CD4-positive, alpha-beta T cell treated with Interferon gamma for 1 hour (primary cell): Measurements from ENCODE around the gene WDR27.
A peak's percentile ranks its signal among the peaks of the same experiment; 100 is the strongest.
"Not testable (repeated sequence)": the region's sequence is repeated elsewhere in the genome, so short reads cannot be mapped to it uniquely, and the experiment has no call there.

Experiments used
- DNase-seq: peaks from one replicate; pipeline ENCODE4 v3.0.0-alpha.2; 2020

WDR27 gene

DNA sequence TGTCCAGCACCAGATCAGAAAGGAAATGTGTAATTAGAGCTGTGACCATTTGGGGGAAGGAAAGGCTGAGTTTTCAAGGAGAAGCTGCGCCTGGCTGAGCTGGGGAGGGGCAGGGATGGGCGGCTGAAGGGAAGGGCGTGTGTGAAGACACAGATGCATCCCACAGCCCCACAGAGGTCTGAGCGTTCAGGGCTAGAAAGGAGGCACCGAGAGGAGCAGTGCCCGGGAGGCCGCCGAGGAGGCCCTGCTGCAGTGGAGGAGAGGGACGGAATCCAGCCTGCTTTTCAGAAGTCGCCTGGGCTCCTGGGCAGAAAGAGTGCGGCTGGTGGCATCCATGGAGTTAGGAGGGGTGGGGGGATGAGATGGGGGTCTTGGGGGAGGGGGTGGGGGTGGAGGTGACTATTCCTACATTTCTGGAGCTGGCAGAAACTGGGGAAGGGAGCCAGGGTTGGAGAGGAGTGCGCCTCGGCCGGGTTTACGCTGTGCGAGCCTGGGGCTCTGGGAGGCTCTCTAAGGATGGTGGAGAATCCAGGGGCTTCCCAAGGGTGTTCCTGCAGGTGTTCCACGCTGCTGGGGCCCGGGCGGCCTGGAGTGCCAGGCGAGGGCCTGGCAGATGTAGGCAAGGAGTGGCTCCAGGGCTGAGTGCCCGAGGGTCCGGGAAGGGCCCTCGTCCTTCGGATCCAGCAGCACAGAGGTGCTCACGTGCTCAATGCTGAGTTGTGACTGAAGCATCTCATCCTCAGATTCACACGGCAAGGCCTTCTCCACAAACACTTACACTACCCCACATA, 41.8 kb downstream of the WDR27 start:
- no peak for DNase-seq

GRCh38 chr6:169657284-169657610, 44.6 kb downstream of the WDR27 start:
- DNase-seq, result no peak

- no peak for DNase-seq
These were observed 45.1 kb downstream of the WDR27 start for GRCh38 chr6:169656546-169657283.

GRCh38 chr6:169654598-169655391, 47.0 kb downstream of the WDR27 start:
- peak; percentile 72 for DNase-seq

DNA sequence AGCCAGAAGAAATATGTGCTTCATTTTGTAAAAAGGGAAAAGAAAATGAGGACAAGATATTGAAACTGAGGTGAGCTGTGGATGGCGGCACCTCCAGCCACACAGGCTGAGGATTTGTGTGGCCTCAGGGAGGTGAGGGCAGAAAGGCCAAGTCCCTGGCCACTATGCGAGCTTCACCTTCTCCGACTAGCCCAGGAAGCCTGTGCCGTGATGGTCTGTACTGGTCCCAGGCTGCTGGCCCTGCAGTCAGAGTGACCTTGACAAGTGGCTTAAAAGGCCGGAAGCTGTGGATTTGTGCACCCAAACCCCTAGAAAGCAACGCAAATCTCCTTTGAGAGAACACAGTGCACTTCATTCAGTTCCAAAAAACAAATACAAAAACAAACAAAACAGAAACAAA, 48.1 kb downstream of the WDR27 start:
- DNase-seq, result no peak

- no peak for DNase-seq
These were observed 48.9 kb downstream of the WDR27 start for GRCh38 chr6:169652896-169653295.

DNA sequence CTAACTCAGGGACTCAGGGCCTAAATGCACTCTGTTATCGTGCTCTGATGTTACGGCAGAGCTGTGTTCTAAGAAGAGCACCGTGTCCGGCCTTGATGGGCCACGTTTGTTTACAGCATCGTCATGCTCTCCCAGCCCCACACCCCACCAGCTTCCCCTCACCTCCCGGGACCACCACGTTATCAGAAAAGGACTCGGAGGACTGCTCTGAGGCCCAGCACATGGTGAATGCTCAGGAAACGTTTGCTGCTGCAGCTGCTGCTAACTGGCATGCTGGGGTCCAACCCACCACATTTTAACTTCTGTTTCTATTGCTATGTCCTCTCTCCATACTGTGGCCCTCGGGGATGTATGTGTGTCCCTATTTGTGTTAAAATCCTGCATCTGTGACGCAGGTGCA, 50.3 kb downstream of the WDR27 start:
- no peak for DNase-seq

GRCh38 chr6:169650959-169651292, 50.9 kb downstream of the WDR27 start:
- no peak for DNase-seq

DNA sequence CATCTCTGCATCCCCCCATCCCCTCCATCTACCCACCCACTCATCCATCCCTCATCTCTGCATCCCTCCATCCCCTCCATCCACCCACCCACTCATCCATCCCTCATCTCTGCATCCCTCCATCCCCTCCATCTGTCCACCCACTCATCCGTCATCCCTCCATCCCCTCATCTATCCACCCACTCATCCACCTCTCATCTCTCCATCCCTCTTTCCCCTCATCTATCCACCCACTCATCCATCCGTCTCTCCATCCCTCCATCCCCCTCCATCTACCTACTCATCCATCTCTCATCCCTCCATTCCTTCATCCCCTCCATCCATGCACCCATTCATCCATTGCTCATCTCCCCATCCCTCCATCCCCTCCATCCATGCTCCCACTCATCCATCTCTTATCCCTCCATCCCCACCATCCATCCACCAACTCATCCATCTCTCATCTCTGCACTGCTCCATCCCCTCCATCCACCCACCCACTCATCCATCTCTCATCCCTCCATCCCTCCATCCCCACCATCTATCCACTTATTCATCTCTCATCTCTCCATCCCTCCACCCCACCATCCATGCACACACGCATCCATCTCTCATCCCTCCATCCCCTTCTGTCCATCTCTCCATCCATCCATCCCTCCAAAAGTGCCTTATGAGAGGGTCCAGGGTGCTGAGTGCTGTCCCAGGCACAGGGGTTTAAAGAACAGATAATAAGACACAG, 51.4 kb downstream of the WDR27 start:
- no peak for DNase-seq

DNA sequence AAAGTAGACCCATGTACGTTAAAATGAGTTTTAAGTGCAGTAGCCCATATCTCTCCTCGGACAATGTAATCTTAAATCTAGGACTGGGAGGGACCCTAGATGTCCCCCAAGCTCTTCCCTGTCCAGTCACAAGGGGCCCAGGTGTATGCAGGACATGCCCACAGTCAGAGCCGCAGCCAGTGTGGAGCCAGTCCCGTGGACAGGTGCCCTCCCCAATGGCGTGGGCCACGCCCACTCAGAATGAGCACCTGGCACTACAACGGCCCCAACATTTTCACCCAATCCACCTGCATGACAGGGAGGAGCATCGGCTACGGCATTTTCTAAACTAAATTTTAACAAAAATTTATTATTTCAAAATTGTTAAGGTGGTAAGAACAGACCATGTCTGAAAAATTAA, 53.2 kb downstream of the WDR27 start:
- no peak for DNase-seq

GRCh38 chr6:169648092-169648491, 53.7 kb downstream of the WDR27 start:
- no peak for DNase-seq

DNA sequence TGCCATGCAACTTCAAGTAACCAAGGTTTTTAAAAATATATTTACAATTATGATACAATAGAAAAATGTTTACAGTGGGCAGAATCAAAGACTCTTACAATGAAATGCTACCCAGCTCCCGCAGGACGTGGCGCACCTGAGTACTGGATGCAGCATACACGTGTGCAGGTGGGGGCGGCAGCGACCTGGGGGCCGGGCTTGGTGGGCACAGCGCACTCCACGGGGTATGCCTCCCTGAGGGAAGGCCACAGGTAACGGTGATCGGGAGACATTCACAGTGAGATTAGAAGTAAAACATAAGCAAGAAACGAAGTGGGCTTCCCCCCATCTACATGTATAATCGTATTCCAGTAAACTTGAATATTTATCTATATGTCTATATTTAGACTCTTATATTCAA, 54.2 kb downstream of the WDR27 start:
- no peak for DNase-seq

DNA sequence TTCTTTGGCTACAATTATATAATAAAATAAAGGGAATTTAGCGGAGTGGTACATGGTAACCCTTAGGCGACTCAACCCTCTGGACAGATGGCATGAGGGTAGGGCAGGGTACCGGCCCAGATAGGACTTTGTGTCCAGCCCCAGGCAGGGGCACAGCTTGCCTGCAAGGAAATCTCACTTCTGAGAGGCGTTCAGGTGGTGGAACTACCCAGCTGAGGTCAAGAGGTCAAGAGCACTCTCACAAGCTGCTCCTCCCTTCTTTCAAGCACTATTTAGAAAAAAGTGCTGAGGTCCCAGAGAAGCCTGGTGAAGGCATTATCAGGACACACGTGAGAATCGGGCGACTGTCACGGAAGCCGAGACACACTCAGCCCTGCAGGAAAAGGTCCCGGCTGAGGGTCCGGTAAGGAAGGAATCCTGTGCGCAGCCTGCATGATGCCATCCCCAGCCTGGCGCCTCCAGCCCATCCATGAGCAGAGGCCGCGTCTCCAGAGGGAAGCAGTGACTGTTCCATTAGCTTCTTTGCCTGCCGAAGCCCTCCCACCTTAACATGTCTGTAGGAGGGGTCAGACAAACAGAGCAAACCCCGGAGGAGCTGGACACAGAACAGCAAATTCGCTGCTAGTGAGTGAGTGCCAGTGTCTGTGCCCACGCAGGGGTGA, 54.8 kb downstream of the WDR27 start:
- DNase-seq, result no peak

GRCh38 chr6:169645459-169645858, 56.4 kb downstream of the WDR27 start:
- DNase-seq, result not testable (repeated sequence)

DNA sequence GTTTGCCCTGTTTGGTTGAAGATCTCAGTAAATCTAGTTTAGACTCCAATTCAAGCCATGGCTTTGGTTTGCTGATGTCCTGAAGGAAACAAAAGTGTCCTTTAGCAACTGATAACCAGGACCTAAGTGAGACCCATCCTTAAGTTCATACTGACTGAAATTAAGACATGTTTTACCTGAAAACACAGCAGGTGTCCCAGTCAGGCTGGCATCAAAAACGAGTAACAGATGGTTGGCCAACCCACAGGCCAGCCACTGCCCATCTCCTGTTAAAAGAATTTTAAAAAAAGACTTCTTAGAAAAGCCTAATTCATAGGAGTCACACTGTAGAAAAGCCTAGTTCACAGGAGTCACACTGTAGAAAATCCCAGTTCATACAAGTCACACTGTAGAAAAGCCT, 58.3 kb downstream of the WDR27 start:
- no peak for DNase-seq

DNA sequence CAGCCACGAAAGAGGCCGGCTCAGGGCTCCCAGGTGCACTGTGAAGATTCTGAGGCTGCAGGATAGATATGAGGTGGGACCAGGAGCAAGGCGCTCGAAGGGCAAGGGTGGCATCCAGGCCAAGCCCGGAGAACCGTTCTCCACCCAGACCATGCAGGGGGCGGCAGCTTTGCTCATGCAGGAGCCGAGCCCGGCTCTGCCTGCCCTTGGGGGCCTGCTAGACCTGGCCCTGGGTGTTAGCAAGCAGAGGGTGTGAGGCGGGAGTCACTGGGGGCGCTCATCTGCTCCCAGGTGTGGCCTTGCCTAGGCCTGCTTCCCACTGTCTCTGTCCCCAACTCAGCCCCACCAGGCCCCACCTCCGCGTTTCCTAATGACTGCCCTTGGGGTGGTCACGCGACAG, 59.4 kb downstream of the WDR27 start:
- DNase-seq, result no peak

- no peak for DNase-seq
These were observed 60.3 kb downstream of the WDR27 start for GRCh38 chr6:169641461-169642085.

GRCh38 chr6:169640983-169641382, 60.8 kb downstream of the WDR27 start:
- DNase-seq, result no peak

DNA sequence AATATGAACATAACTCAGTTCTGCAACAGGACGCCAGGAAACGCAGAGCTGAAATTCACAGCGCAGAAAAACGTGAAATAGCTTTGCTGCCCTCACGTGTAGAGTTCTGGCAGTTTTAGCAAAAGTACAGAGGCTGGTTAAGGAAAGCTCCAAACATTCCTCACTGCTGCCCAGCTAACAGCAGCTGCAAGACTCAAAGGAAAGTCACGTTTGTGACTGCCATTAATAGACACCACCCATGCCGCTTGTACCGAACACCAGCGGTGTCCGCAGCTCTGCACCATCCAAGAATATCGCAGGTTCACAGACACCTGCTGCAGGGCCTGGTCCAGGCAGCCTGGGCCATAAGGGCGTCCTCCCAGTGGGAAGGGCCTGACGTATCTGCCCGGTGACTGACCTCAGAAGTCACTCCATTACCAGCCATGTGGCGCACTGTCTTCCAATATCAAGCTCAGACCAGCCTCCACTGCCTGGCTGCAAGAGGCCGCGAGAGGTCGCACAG, 61.4 kb downstream of the WDR27 start:
- no peak for DNase-seq

DNA sequence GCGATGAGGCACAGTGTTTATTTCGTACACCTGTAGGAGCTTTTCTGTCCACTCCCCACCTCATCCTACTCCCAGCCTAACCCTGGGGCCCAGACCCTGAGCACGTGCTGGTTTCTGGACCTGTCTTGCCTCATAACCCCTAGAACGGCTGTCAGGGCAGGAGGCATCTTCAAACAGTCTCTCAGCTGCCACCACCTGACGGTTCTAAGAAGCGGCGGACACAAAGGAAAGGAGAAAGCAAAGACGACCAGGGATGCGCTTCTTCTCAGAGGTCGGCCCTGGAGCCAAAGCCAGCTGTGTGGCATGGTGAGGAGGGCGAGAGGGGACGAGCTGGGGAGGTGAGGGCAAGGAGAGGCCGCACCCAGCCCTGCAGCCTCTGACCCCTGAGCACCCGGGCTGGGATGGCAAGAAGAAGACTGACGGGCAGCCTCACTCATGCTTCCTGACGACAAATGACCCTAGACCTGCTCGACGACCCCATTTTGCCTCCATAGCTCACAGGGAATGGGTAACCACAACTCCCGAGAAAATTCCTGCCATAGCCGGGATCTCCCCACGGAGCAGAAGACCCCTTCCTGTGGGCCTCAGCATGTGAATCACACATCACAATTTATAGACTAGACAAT, 62.1 kb downstream of the WDR27 start:
- DNase-seq, result no peak

GRCh38 chr6:169638915-169639314, 62.9 kb downstream of the WDR27 start:
- no peak for DNase-seq

DNA sequence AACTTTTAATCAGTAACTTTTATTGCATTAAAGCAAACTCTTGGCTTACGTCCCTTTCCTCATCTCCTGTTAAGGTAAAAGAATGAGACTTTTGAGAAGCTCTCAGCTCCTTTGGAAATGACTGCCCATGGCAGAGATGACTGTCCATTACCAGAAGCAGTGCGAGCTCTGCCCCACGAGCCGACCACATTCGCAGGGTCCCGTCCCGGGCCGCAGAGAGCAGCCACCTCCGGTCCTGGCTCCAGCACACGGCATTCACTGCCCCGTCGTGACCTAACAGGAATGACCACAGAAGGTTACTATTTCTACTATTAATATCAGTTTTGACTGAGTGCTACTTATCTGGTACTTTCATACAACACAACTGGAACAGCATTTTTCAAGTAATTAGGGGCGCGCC, 63.4 kb downstream of the WDR27 start:
- DNase-seq, result no peak
